ENCODE measurements around the gene NOD1. TPM values are rescaled to one million over a fixed set of nuclear protein-coding genes. Genes with fewer than 3 reads are reported as not detected.

Gene NOD1
- polyA plus RNA-seq, 3 donors, result 2.8 to 15.0 (median 4.6) TPM

GRCh38 chr7:30514776-30515175, 36.2 kb upstream of the NOD1 start:
- Histone ChIP-seq H3K27ac (ENCODE audit: low read depth in 1 of 2, low read length in 2 of 2) (no peak overlapping the region), H3K27me3 (ENCODE audit: control insufficient read depth in 2 of 2, insufficient read depth in 2 of 2, low read length in 2 of 2) (no peaks in the 10 kb centered on the region), H3K9ac (ENCODE audit: insufficient read depth, low read length, poor library complexity, severe bottlenecking) (no peak overlapping the region), H4K20me1 (ENCODE audit: insufficient read depth, low read length) (no peaks in the 10 kb centered on the region), H3K4me2 (replicated peaks; ENCODE audit: extremely low read depth, low read length, poor library complexity, severe bottlenecking) (no peak overlapping the region), H3K79me2 (ENCODE audit: insufficient read depth, low read length) (no peaks in the 10 kb centered on the region), H3K4me3 (replicated peaks in 1 of 3; ENCODE audit: low read depth in 2 of 3, low read length in 3 of 3) (no peak overlapping the region), H3K9me3 (replicated peaks in 1 of 2; ENCODE audit: control insufficient read depth in 1 of 2, insufficient read depth in 1 of 2, low read length in 2 of 2) (no peaks in the 10 kb centered on the region), H2AFZ (ENCODE audit: insufficient read depth, low read depth, low read length, poor library complexity, severe bottlenecking) (no peak overlapping the region), H3K36me3 (replicated peaks in 1 of 2; ENCODE audit: control insufficient read depth in 1 of 2, insufficient read depth in 2 of 2, low read length in 2 of 2) (peaks cover 0 to 24% of the 10 kb centered on the region in 2 donors), H3K4me1 (ENCODE audit: control insufficient read depth in 1 of 2, insufficient read depth in 2 of 2, low read length in 2 of 2) (no peaks in the 10 kb centered on the region)
- no peak for TF ChIP-seq CTCF (IDR thresholded peaks at IDR 0.05)
- WGBS (ENCODE audit: insufficient coverage), result no CpG with 5 or more reads among the region's 1 CpG
- Mint-ChIP-seq H3K9me3 (no peaks in the 10 kb centered on the region), H3K36me3 (peaks cover 16 to 21% of the 10 kb centered on the region in 2 donors), H3K27me3 (ENCODE audit: low read depth in 3 of 3) (no peaks in the 10 kb centered on the region), H3K4me1 (peaks cover 4% of the 10 kb centered on the region), H3K4me3 (no peak overlapping the region), H3K27ac (no peak overlapping the region)
- intact Hi-C loops (cut with micrococcal nuclease), result loop anchor here (5.0 to 10.0 kb wide), 2 partner anchors 48 to 1330 kb away; no protein-coding TSS in a partner anchor
- DNase-seq, result no peak

- H3K4me1 Mint-ChIP-seq, result peaks cover 4% of the 10 kb centered on the region
- Histone ChIP-seq H3K9me3 (replicated peaks in 1 of 2; ENCODE audit: control insufficient read depth in 1 of 2, insufficient read depth in 1 of 2, low read length in 2 of 2) (no peaks in the 10 kb centered on the region), H3K9ac (ENCODE audit: insufficient read depth, low read length, poor library complexity, severe bottlenecking) (no peak overlapping the region), H3K27ac (ENCODE audit: low read depth in 1 of 2, low read length in 2 of 2) (no peak overlapping the region), H3K27me3 (ENCODE audit: control insufficient read depth in 2 of 2, insufficient read depth in 2 of 2, low read length in 2 of 2) (no peaks in the 10 kb centered on the region), H4K20me1 (ENCODE audit: insufficient read depth, low read length) (no peaks in the 10 kb centered on the region), H2AFZ (ENCODE audit: insufficient read depth, low read depth, low read length, poor library complexity, severe bottlenecking) (no peak overlapping the region), H3K79me2 (ENCODE audit: insufficient read depth, low read length) (no peaks in the 10 kb centered on the region), H3K4me2 (replicated peaks; ENCODE audit: extremely low read depth, low read length, poor library complexity, severe bottlenecking) (no peak overlapping the region), H3K36me3 (replicated peaks in 1 of 2; ENCODE audit: control insufficient read depth in 1 of 2, insufficient read depth in 2 of 2, low read length in 2 of 2) (peaks cover 0 to 24% of the 10 kb centered on the region in 2 donors), H3K4me3 (replicated peaks in 1 of 3; ENCODE audit: low read depth in 2 of 3, low read length in 3 of 3) (no peak overlapping the region), H3K4me1 (ENCODE audit: control insufficient read depth in 1 of 2, insufficient read depth in 2 of 2, low read length in 2 of 2) (no peaks in the 10 kb centered on the region)
- H3K27me3 Mint-ChIP-seq (ENCODE audit: low read depth in 3 of 3), result no peaks in the 10 kb centered on the region
- DNase-seq, result no peak
- WGBS (ENCODE audit: insufficient coverage), result 91% methylated on average over 2 of the region's 3 CpGs
- intact Hi-C loops (cut with micrococcal nuclease), result loop anchor here (5.0 to 10.0 kb wide), 2 partner anchors 48 to 1329 kb away; no protein-coding TSS in a partner anchor
- H3K36me3 Mint-ChIP-seq, result peaks cover 16 to 21% of the 10 kb centered on the region in 2 donors
- no peak overlapping the region for H3K27ac Mint-ChIP-seq
- no peaks in the 10 kb centered on the region for H3K9me3 Mint-ChIP-seq
- no peak overlapping the region for H3K4me3 Mint-ChIP-seq
- TF ChIP-seq CTCF (IDR thresholded peaks at IDR 0.05), result no peak
Observed at GRCh38 chr7:30514177-30514576, 35.6 kb upstream of the NOD1 start.

All from CD14-positive monocyte (primary cell).